Measurements from ENCODE around the gene RBFOX2. TPM values are rescaled to one million over a fixed set of nuclear protein-coding genes. Genes with fewer than 3 reads are reported as not detected.
A peak's percentile ranks its signal among the peaks of the same experiment; 100 is the strongest.

Gene RBFOX2
- total RNA-seq, 2 donors from 2014 or later: 81.8 to 86.0 TPM

- H3K4me1 ChIP-seq: peaks cover 0 to 13% of the 10 kb centered on the region in 2 donors
- no peak for DNase-seq (ENCODE audit: low spot score)
- no peaks in the 10 kb centered on the region for H3K9me3 ChIP-seq
- no peaks in the 10 kb centered on the region for H3K27me3 ChIP-seq
- H3K4me3 ChIP-seq: no peak overlapping the region
- no peak for TF ChIP-seq CTCF (IDR thresholded peaks at IDR 0.05)
- no peak overlapping the region for H3K27ac ChIP-seq
- H3K36me3 ChIP-seq: no peaks in the 10 kb centered on the region
Observed at GRCh38 chr22:35852076-35852475, 176.5 kb downstream of the RBFOX2 start.

GRCh38 chr22:35850831-35851230 is 177.8 kb downstream of the RBFOX2 start:
- Histone ChIP-seq H3K4me3 (no peak overlapping the region), H3K9me3 (no peaks in the 10 kb centered on the region), H3K36me3 (no peaks in the 10 kb centered on the region), H3K27me3 (no peaks in the 10 kb centered on the region), H3K4me1 (peaks cover 0 to 8% of the 10 kb centered on the region in 2 donors), H3K27ac (peak overlapping the region; percentile 62 to 75)
- TF ChIP-seq CTCF (IDR thresholded peaks at IDR 0.05): no peak
- no peak for DNase-seq (ENCODE audit: low spot score)

GRCh38 chr22:35846804-35847203 is 181.8 kb downstream of the RBFOX2 start:
- TF ChIP-seq CTCF (IDR thresholded peaks at IDR 0.05): no peak
- no peaks in the 10 kb centered on the region for H3K9me3 ChIP-seq

GRCh38 chr22:35844886-35845285 is 183.7 kb downstream of the RBFOX2 start:
- H3K27me3 ChIP-seq: no peaks in the 10 kb centered on the region
- TF ChIP-seq CTCF (IDR thresholded peaks at IDR 0.05): no peak
- peaks cover 0 to 17% of the 10 kb centered on the region in 2 donors for H3K4me1 ChIP-seq
- no peaks in the 10 kb centered on the region for H3K36me3 ChIP-seq
- H3K4me3 ChIP-seq: no peak overlapping the region
- no peaks in the 10 kb centered on the region for H3K9me3 ChIP-seq
- no peak for DNase-seq (ENCODE audit: low spot score)
- no peak overlapping the region for H3K27ac ChIP-seq

More at GRCh38 chr22:35846804-35847203, 181.8 kb downstream of the RBFOX2 start:
- H3K4me1 ChIP-seq: peaks cover 0 to 24% of the 10 kb centered on the region in 2 donors
- no peak overlapping the region for H3K4me3 ChIP-seq
- no peaks in the 10 kb centered on the region for H3K27me3 ChIP-seq
- no peaks in the 10 kb centered on the region for H3K36me3 ChIP-seq
- no peak overlapping the region for H3K27ac ChIP-seq
- no peak for DNase-seq (ENCODE audit: low spot score)

GRCh38 chr22:35842954-35843353 is 185.7 kb downstream of the RBFOX2 start:
- no peaks in the 10 kb centered on the region for H3K9me3 ChIP-seq
- no peaks in the 10 kb centered on the region for H3K27me3 ChIP-seq
- no peak overlapping the region for H3K4me3 ChIP-seq
- no peaks in the 10 kb centered on the region for H3K36me3 ChIP-seq
- DNase-seq (ENCODE audit: low spot score): no peak
- peaks cover 0 to 32% of the 10 kb centered on the region in 2 donors for H3K4me1 ChIP-seq
- peak in 1 of 2 donors; percentile 61 for TF ChIP-seq CTCF (IDR thresholded peaks at IDR 0.05)
- peak overlapping the region; percentile 6 to 54 for H3K27ac ChIP-seq

- H3K4me1 ChIP-seq: peaks cover 0 to 36% of the 10 kb centered on the region in 2 donors
- TF ChIP-seq CTCF (IDR thresholded peaks at IDR 0.05): no peak
- H3K27ac ChIP-seq: peak overlapping the region; percentile 6 to 54
- no peak for DNase-seq (ENCODE audit: low spot score)
- no peaks in the 10 kb centered on the region for H3K36me3 ChIP-seq
- H3K9me3 ChIP-seq: no peaks in the 10 kb centered on the region
- no peaks in the 10 kb centered on the region for H3K27me3 ChIP-seq
- H3K4me3 ChIP-seq: no peak overlapping the region
Observed at GRCh38 chr22:35842519-35842913, 186.1 kb downstream of the RBFOX2 start.

Measured in right atrium auricular region (tissue), 2 donors.